ENCODE data around the gene GALNT18. TPM values are rescaled to one million over a fixed set of nuclear protein-coding genes. Genes with fewer than 3 reads are reported as not detected.

The GALNT18 gene
- total and polyA plus RNA-seq, 2 of the 4 experiments (the other 2 are of a cell fraction): 9.5 to 11.3 TPM

DNA sequence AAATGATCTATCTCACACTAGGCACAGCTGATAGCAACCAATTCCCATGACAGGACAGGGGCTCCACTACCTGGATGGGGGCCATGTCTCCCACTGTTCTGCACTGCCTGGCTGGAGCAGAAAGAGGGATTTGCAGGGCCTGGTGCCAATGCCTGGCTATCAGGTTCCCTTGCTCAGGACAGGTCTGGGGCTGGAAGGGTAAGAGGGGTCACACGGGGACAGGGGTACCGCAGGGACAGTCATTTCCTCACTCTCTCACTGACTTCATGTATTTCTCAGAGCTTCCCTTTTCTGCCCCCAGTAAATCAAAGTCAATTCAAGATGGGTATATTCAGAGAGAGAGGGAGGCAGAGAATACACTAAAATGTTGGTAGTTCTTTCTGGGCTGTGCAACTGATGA lies 149.7 kb downstream of the GALNT18 start:
- BruUV-seq (replicated peaks): no TSS peak
- no peak for ATAC-seq (ENCODE audit: low read depth)
- H3K9me1 ChIP-seq (ENCODE audit: insufficient read depth, low read length): no peaks in the 10 kb centered on the region

More for the DNA sequence above, 149.7 kb downstream of the GALNT18 start:
- no peak overlapping the region for H2BK120ac ChIP-seq (ENCODE audit: low read depth, low read length)
- TF ChIP-seq FOS (IDR thresholded peaks at IDR 0.05; ENCODE audit: low read depth, low read length): no peak
- TF ChIP-seq BHLHE40 (IDR thresholded peaks at IDR 0.05; ENCODE audit: low read depth, low read length): no peak
- TF ChIP-seq SMC3 (IDR thresholded peaks at IDR 0.05; ENCODE audit: low read depth, low read length): no peak
- no peak for TF ChIP-seq POLR2A (IDR thresholded peaks at IDR 0.05; ENCODE audit: low read depth, low read length)
- TF ChIP-seq, protein P1, sequence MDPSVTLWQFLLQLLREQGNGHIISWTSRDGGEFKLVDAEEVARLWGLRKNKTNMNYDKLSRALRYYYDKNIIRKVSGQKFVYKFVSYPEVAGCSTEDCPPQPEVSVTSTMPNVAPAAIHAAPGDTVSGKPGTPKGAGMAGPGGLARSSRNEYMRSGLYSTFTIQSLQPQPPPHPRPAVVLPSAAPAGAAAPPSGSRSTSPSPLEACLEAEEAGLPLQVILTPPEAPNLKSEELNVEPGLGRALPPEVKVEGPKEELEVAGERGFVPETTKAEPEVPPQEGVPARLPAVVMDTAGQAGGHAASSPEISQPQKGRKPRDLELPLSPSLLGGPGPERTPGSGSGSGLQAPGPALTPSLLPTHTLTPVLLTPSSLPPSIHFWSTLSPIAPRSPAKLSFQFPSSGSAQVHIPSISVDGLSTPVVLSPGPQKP (IDR thresholded peaks at IDR 0.05; ENCODE audit: borderline replicate concordance, low read depth, low read length): no peak
- TF ChIP-seq CEBPB (IDR thresholded peaks at IDR 0.05; ENCODE audit: low read depth, low read length): no peak
- TF ChIP-seq, protein P2, sequence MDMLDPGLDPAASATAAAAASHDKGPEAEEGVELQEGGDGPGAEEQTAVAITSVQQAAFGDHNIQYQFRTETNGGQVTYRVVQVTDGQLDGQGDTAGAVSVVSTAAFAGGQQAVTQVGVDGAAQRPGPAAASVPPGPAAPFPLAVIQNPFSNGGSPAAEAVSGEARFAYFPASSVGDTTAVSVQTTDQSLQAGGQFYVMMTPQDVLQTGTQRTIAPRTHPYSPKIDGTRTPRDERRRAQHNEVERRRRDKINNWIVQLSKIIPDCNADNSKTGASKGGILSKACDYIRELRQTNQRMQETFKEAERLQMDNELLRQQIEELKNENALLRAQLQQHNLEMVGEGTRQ (IDR thresholded peaks at IDR 0.05; ENCODE audit: low read depth, low read length): no peak
- no peak for TF ChIP-seq MAZ (IDR thresholded peaks at IDR 0.05; ENCODE audit: borderline replicate concordance, low read depth, low read length)
- no peak for TF ChIP-seq MAFK (IDR thresholded peaks at IDR 0.05; ENCODE audit: low read depth, low read length)
- TF ChIP-seq RCOR1 (IDR thresholded peaks at IDR 0.05; ENCODE audit: insufficient replicate concordance, low read length): no peak
- no peak for TF ChIP-seq MXI1 (IDR thresholded peaks at IDR 0.05; ENCODE audit: borderline replicate concordance, low read depth, low read length)
- TF ChIP-seq NFE2L2 (IDR thresholded peaks at IDR 0.05; ENCODE audit: low read depth, low read length): no peak
- TF ChIP-seq RAD21 (IDR thresholded peaks at IDR 0.05; ENCODE audit: low read length): no peak
- TF ChIP-seq, protein P3, sequence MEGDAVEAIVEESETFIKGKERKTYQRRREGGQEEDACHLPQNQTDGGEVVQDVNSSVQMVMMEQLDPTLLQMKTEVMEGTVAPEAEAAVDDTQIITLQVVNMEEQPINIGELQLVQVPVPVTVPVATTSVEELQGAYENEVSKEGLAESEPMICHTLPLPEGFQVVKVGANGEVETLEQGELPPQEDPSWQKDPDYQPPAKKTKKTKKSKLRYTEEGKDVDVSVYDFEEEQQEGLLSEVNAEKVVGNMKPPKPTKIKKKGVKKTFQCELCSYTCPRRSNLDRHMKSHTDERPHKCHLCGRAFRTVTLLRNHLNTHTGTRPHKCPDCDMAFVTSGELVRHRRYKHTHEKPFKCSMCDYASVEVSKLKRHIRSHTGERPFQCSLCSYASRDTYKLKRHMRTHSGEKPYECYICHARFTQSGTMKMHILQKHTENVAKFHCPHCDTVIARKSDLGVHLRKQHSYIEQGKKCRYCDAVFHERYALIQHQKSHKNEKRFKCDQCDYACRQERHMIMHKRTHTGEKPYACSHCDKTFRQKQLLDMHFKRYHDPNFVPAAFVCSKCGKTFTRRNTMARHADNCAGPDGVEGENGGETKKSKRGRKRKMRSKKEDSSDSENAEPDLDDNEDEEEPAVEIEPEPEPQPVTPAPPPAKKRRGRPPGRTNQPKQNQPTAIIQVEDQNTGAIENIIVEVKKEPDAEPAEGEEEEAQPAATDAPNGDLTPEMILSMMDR (conservative IDR thresholded peaks at IDR 0.05; ENCODE audit: low read depth, low read length): no peak
- no peak for TF ChIP-seq CHD1 (IDR thresholded peaks at IDR 0.05; ENCODE audit: low read depth, low read length)
- TF ChIP-seq RFX5 (IDR thresholded peaks at IDR 0.05; ENCODE audit: low read depth, low read length): no peak
- H2BK15ac ChIP-seq (ENCODE audit: low read depth, low read length): no peak overlapping the region
- no peak overlapping the region for H3K4me3 ChIP-seq (ENCODE audit: insufficient read depth, low read depth, low read length)
- no peak overlapping the region for H3K23ac ChIP-seq (ENCODE audit: low read depth, low read length)
- dilution Hi-C loops (cut with HindIII; ENCODE audit: low sequenced_read_pairs, unreplicated experiment) (no loop called here), intact Hi-C loops (cut with micrococcal nuclease) (no loop called here), in situ Hi-C loops (cut with MboI; ENCODE audit: low sequenced_read_pairs) (no loop called here)
- no peaks in the 10 kb centered on the region; the same call in 1 of the 2 replicates for H4K20me1 ChIP-seq (ENCODE audit: insufficient read depth, low read length)
- no peak overlapping the region for H3K56ac ChIP-seq (ENCODE audit: extremely low read depth, insufficient read depth, low read length)
- peaks cover 13% of the 10 kb centered on the region for H3K27me3 ChIP-seq (ENCODE audit: control insufficient read depth, insufficient read depth, low read length)
- H3K27ac ChIP-seq (ENCODE audit: insufficient read depth, low read length): no peak overlapping the region
- no peaks in the 10 kb centered on the region; a peak in 1 of 4 replicates for H3K79me1 ChIP-seq (ENCODE audit: low read depth in 1 of 2, low read length in 2 of 2)
- no peaks in the 10 kb centered on the region for H3K36me3 ChIP-seq (ENCODE audit: control insufficient read depth, insufficient read depth, low read length)
- no peak for DNase-seq
- no CpG with 5 or more reads among the region's 2 CpGs for WGBS, 2 experiments (ENCODE audit: extremely low coverage in 2 of 2, insufficient read length in 1 of 2)
- ChIA-PET POLR2A (ENCODE audit: unreplicated experiment) (no interaction called here), CTCF (no interaction called here)
- no peak overlapping the region for H2BK5ac ChIP-seq (ENCODE audit: low read depth, low read length, poor library complexity, severe bottlenecking)
- H3K14ac ChIP-seq (replicated peaks; ENCODE audit: low read depth, low read length): no peak overlapping the region
- H2BK20ac ChIP-seq (ENCODE audit: low read depth, low read length): no peak overlapping the region
- H4K8ac ChIP-seq (ENCODE audit: low read depth in 2 of 2, low read length in 2 of 2): no peak overlapping the region
- H2AFZ ChIP-seq (replicated peaks; ENCODE audit: low read length, poor library complexity): no peak overlapping the region
- no peak overlapping the region for H4K5ac ChIP-seq (ENCODE audit: low read depth, low read length)
- H3K4me1 ChIP-seq (ENCODE audit: control insufficient read depth, insufficient read depth, low read length): peaks cover 6% of the 10 kb centered on the region
- no peaks in the 10 kb centered on the region for H3K9me3 ChIP-seq (ENCODE audit: control insufficient read depth, insufficient read depth, low read length)
- H2AK9ac ChIP-seq (replicated peaks; ENCODE audit: low read depth, low read length, poor library complexity): no peak overlapping the region
- H3K18ac ChIP-seq (ENCODE audit: low read depth, low read length): no peak overlapping the region
- H2AK5ac ChIP-seq (ENCODE audit: low read depth, low read length): no peak overlapping the region
- H3K4me2 ChIP-seq (ENCODE audit: low read depth, low read length): no peak overlapping the region
- no peak overlapping the region for H3K4ac ChIP-seq (ENCODE audit: low read depth, low read length)
- H3K9ac ChIP-seq (ENCODE audit: low read depth, low read length): no peak overlapping the region
- H4K91ac ChIP-seq (ENCODE audit: insufficient read depth, low read depth, low read length): no peak overlapping the region

Measured in IMR-90 (cell line).